ENCODE results near the gene SNX17. TPM values are rescaled to one million over a fixed set of nuclear protein-coding genes. Genes with fewer than 3 reads are reported as not detected.
"Not testable (repeated sequence)": the region's sequence is repeated elsewhere in the genome, so short reads cannot be mapped to it uniquely, and the experiment has no call there.

SNX17 gene
- total and polyA plus RNA-seq, 2 of the 4 experiments (the other 2 are of a cell fraction): 102 to 130 TPM

GRCh38 chr2:27351802-27352598 lies 18.4 kb upstream of the SNX17 start:
- TF ChIP-seq MXI1 (IDR thresholded peaks at IDR 0.05; ENCODE audit: borderline replicate concordance, low read depth, low read length) (no peak), RCOR1 (IDR thresholded peaks at IDR 0.05; ENCODE audit: insufficient replicate concordance, low read length) (no peak), MAZ (IDR thresholded peaks at IDR 0.05; ENCODE audit: borderline replicate concordance, low read depth, low read length) (no peak), CEBPB (IDR thresholded peaks at IDR 0.05; ENCODE audit: low read depth, low read length) (no peak), FOS (IDR thresholded peaks at IDR 0.05; ENCODE audit: low read depth, low read length) (no peak)
- TF ChIP-seq, protein P1, sequence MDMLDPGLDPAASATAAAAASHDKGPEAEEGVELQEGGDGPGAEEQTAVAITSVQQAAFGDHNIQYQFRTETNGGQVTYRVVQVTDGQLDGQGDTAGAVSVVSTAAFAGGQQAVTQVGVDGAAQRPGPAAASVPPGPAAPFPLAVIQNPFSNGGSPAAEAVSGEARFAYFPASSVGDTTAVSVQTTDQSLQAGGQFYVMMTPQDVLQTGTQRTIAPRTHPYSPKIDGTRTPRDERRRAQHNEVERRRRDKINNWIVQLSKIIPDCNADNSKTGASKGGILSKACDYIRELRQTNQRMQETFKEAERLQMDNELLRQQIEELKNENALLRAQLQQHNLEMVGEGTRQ (IDR thresholded peaks at IDR 0.05; ENCODE audit: low read depth, low read length): no peak
- Histone ChIP-seq H2BK15ac (ENCODE audit: low read depth, low read length) (no peak overlapping the region), H3K79me1 (ENCODE audit: low read depth in 1 of 2, low read length in 2 of 2) (peaks cover 25 to 56% of the 10 kb centered on the region in 2 experiments), H2AK9ac (replicated peaks; ENCODE audit: low read depth, low read length, poor library complexity) (no peak overlapping the region), H3K4me3 (ENCODE audit: insufficient read depth, low read depth, low read length) (no peak overlapping the region), H3K27me3 (ENCODE audit: control insufficient read depth, insufficient read depth, low read length) (no peaks in the 10 kb centered on the region), H2AFZ (replicated peaks; ENCODE audit: low read length, poor library complexity) (no peak overlapping the region), H3K4me2 (ENCODE audit: low read depth, low read length) (no peak overlapping the region), H4K91ac (ENCODE audit: insufficient read depth, low read depth, low read length) (no peak overlapping the region), H4K8ac (ENCODE audit: low read depth in 2 of 2, low read length in 2 of 2) (no peak overlapping the region), H3K23ac (ENCODE audit: low read depth, low read length) (no peak overlapping the region), H4K20me1 (ENCODE audit: insufficient read depth, low read length) (no peaks in the 10 kb centered on the region; the same call in 1 of the 2 replicates), H3K56ac (ENCODE audit: extremely low read depth, insufficient read depth, low read length) (no peak overlapping the region), H3K9me1 (ENCODE audit: insufficient read depth, low read length) (no peaks in the 10 kb centered on the region), H3K14ac (replicated peaks; ENCODE audit: low read depth, low read length) (no peak overlapping the region), H4K5ac (ENCODE audit: low read depth, low read length) (no peak overlapping the region), H3K4me1 (ENCODE audit: control insufficient read depth, insufficient read depth, low read length) (peaks cover 5% of the 10 kb centered on the region), H3K36me3 (ENCODE audit: control insufficient read depth, insufficient read depth, low read length) (no peaks in the 10 kb centered on the region), H3K9ac (ENCODE audit: low read depth, low read length) (no peak overlapping the region), H3K27ac (ENCODE audit: insufficient read depth, low read length) (no peak overlapping the region), H2AK5ac (ENCODE audit: low read depth, low read length) (no peak overlapping the region), H2BK20ac (ENCODE audit: low read depth, low read length) (no peak overlapping the region), H3K18ac (ENCODE audit: low read depth, low read length) (no peak overlapping the region), H2BK120ac (ENCODE audit: low read depth, low read length) (no peak overlapping the region), H3K9me3 (ENCODE audit: control insufficient read depth, insufficient read depth, low read length) (no peaks in the 10 kb centered on the region), H3K4ac (ENCODE audit: low read depth, low read length) (no peak overlapping the region), H2BK5ac (ENCODE audit: low read depth, low read length, poor library complexity, severe bottlenecking) (no peak overlapping the region)
- in situ Hi-C loops (cut with MboI; ENCODE audit: low sequenced_read_pairs) (no loop called here), dilution Hi-C loops (cut with HindIII; ENCODE audit: low sequenced_read_pairs, unreplicated experiment) (no loop called here), intact Hi-C loops (cut with micrococcal nuclease) (no loop called here)
- CTCF ChIA-PET: no interaction called here
- BruUV-seq (replicated peaks): no TSS peak
- 93% methylated on average over 2 of the region's 6 CpGs; no CpG with 5 or more reads in 1 of the 2 experiments for WGBS, 2 experiments (ENCODE audit: extremely low coverage in 2 of 2, insufficient read length in 1 of 2)
- ATAC-seq (ENCODE audit: low read depth) (no peak), DNase-seq (no peak)
- POLR2A ChIA-PET (ENCODE audit: unreplicated experiment): interaction anchor here (0.6 kb wide), 1 partner anchor 8 kb away, joined by 6 read pairs; no protein-coding TSS in a partner anchor

DNA sequence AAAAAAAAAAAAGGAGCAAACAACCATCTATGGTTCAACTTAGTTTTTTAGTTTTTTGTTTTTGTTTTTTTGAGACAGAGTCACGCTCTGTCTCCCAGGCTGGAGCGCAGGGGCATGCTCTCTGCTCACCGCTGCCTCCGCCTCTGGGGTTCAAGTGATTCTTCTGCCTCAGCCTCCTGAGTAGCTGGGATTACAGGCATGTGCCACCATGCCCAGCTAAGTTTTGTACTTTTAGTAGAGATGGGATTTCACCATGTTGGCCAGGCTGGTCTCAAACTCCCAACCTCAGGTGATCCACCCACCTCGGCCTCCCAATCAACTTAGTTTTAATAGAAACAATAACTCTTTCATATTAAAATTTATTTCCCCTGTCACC lies 17.0 kb upstream of the SNX17 start:
- H3K4me1 ChIP-seq (ENCODE audit: control insufficient read depth, insufficient read depth, low read length); CTCF ChIA-PET; H2BK120ac ChIP-seq (ENCODE audit: low read depth, low read length); H4K91ac ChIP-seq (ENCODE audit: insufficient read depth, low read depth, low read length); H2AFZ ChIP-seq (replicated peaks; ENCODE audit: low read length, poor library complexity); H3K4ac ChIP-seq (ENCODE audit: low read depth, low read length); BruUV-seq (replicated peaks); in situ Hi-C loops (cut with MboI; ENCODE audit: low sequenced_read_pairs); H3K4me2 ChIP-seq (ENCODE audit: low read depth, low read length); H3K4me3 ChIP-seq (ENCODE audit: insufficient read depth, low read depth, low read length); H3K14ac ChIP-seq (replicated peaks; ENCODE audit: low read depth, low read length); DNase-seq; H3K27ac ChIP-seq (ENCODE audit: insufficient read depth, low read length); H4K5ac ChIP-seq (ENCODE audit: low read depth, low read length); H3K56ac ChIP-seq (ENCODE audit: extremely low read depth, insufficient read depth, low read length); H3K27me3 ChIP-seq (ENCODE audit: control insufficient read depth, insufficient read depth, low read length); H3K9me3 ChIP-seq (ENCODE audit: control insufficient read depth, insufficient read depth, low read length); H2BK15ac ChIP-seq (ENCODE audit: low read depth, low read length); H3K9me1 ChIP-seq (ENCODE audit: insufficient read depth, low read length); H2AK5ac ChIP-seq (ENCODE audit: low read depth, low read length); H4K8ac ChIP-seq (ENCODE audit: low read depth in 2 of 2, low read length in 2 of 2); intact Hi-C loops (cut with micrococcal nuclease); H3K23ac ChIP-seq (ENCODE audit: low read depth, low read length); H3K36me3 ChIP-seq (ENCODE audit: control insufficient read depth, insufficient read depth, low read length); H3K9ac ChIP-seq (ENCODE audit: low read depth, low read length); ATAC-seq (ENCODE audit: low read depth); H2AK9ac ChIP-seq (replicated peaks; ENCODE audit: low read depth, low read length, poor library complexity); dilution Hi-C loops (cut with HindIII; ENCODE audit: low sequenced_read_pairs, unreplicated experiment); H3K18ac ChIP-seq (ENCODE audit: low read depth, low read length); POLR2A ChIA-PET (ENCODE audit: unreplicated experiment); H2BK20ac ChIP-seq (ENCODE audit: low read depth, low read length); H2BK5ac ChIP-seq (ENCODE audit: low read depth, low read length, poor library complexity, severe bottlenecking); H4K20me1 ChIP-seq (ENCODE audit: insufficient read depth, low read length): not testable (repeated sequence)
- H3K79me1 ChIP-seq (ENCODE audit: low read depth in 1 of 2, low read length in 2 of 2): peaks cover 24 to 51% of the 10 kb centered on the region in 2 experiments
- WGBS, 2 experiments (ENCODE audit: extremely low coverage in 2 of 2, insufficient read length in 1 of 2): no CpG with 5 or more reads among the region's 5 CpGs

Measured in IMR-90 (cell line).